Panc1 (cell line): ENCODE results near the gene FFAR1. TPM values are rescaled to one million over a fixed set of nuclear protein-coding genes. Genes with fewer than 3 reads are reported as not detected.

Experiments used
- ATAC-seq: fragments of 200-7000 bp; cut with Tn5 transposase; 2 replicates; pipeline ENCODE4 v1.9.1; 2020; ENCODE audit warnings: mild to moderate bottlenecking, moderate library complexity
- BruUV-seq: library from RNA; stranded (reverse); fragments of 400-500 nt; replicated peaks from 2 replicates; lab custom pipeline; 2021; lab: Mats Ljungman, UMichigan
- CTCF ChIA-PET: fragments of 300-600 bp; sonication (Branson Sonifier 250); formaldehyde crosslinking; loops from one replicate; lab custom pipeline; 2022; ENCODE audit warnings: antibody characterized with exemption; lab: Charles Lee
- POLR2A ChIA-PET: fragments of 300-600 bp; sonication (Branson Sonifier 250); formaldehyde crosslinking; loops from one replicate; lab custom pipeline; 2022; ENCODE audit warnings: antibody characterized with exemption; lab: Charles Lee
- DNase-seq: peaks from one replicate; pipeline ENCODE4 v3.0.0-alpha.2; 2010; ENCODE audit warnings: low read depth, low spot score
- H3K27ac ChIP-seq: 2 replicates; pipeline ENCODE4 v1.5.1; 2011; ENCODE audit warnings: mild to moderate bottlenecking, low read length, inconsistent platforms
- H3K27me3 ChIP-seq: fragments of 200-500 bp; sonication (Bioruptor generic); 2 replicates; pipeline ENCODE4 v1.6.0; 2014; ENCODE audit warnings: low read length, inconsistent platforms; ENCODE audit not compliant: control insufficient read depth, insufficient read depth
- H3K36me3 ChIP-seq: fragments of 200-500 bp; sonication (Bioruptor generic); 2 replicates; pipeline ENCODE4 v1.5.1; 2014; ENCODE audit warnings: inconsistent platforms, mild to moderate bottlenecking, low read length, moderate library complexity; ENCODE audit not compliant: control insufficient read depth, insufficient read depth
- H3K4me1 ChIP-seq: 2 replicates; pipeline ENCODE4 v1.5.1; 2011; ENCODE audit warnings: inconsistent platforms, mild to moderate bottlenecking, low read length, moderate library complexity; ENCODE audit not compliant: control insufficient read depth, insufficient read depth
- H3K4me3 ChIP-seq, 2 experiments: 2 replicates each; pipeline ENCODE4 v1.5.1; 2011 to 2012; ENCODE audit warnings: low read depth in 2 of 2, low read length in 2 of 2, mild to moderate bottlenecking in 2 of 2, inconsistent platforms in 1 of 2, moderate library complexity in 1 of 2
- H3K9me3 ChIP-seq: fragments of 200-500 bp; sonication (Bioruptor generic); 2 replicates; pipeline ENCODE4 v1.5.1; 2014; ENCODE audit warnings: low read depth, mild to moderate bottlenecking, inconsistent platforms, low read length, moderate library complexity; ENCODE audit not compliant: control insufficient read depth, insufficient read depth
- CTCF ChIP-seq: fragments of 450-650 bp; IDR thresholded peaks from 2 replicates; pipeline ENCODE4 v1.5.1; 2017; ENCODE audit warnings: mild to moderate bottlenecking
- POLR2AphosphoS5 ChIP-seq: IDR thresholded peaks from 2 replicates; pipeline ENCODE4 v1.6.1; 2012; ENCODE audit warnings: mild to moderate bottlenecking, low read depth, low read length, moderate library complexity
- REST ChIP-seq, 2 experiments: IDR thresholded peaks; 2 replicates each; pipeline ENCODE4 v1.6.1; 2011 to 2012; ENCODE audit warnings: low read depth in 2 of 2, control low read depth in 1 of 2, low read length in 1 of 2, mild to moderate bottlenecking in 1 of 2, moderate library complexity in 1 of 2; ENCODE audit not compliant: insufficient read depth in 1 of 2
- SIN3A ChIP-seq: IDR thresholded peaks from 2 replicates; pipeline ENCODE4 v1.6.1; 2012; ENCODE audit warnings: low read depth, mild to moderate bottlenecking, low read length, moderate library complexity, borderline replicate concordance; ENCODE audit not compliant: insufficient read depth
- TCF7L2 ChIP-seq: IDR thresholded peaks from 2 replicates; pipeline ENCODE4 v1.6.1; 2011; ENCODE audit warnings: mild to moderate bottlenecking, low read depth, low read length, inconsistent platforms
- in situ Hi-C: cut with HindIII; loops from 2 replicates; pipeline ENCODE4 v1.10.0; 2016; ENCODE audit warnings: low sequenced_read_pairs, low pct_unique_long_range_greater_than_20kb
- intact Hi-C: fragments of 100-400 bp; cut with micrococcal nuclease; formaldehyde crosslinking; loops from one replicate; pipeline ENCODE4 v1.10.0; 2022; ENCODE audit not compliant: unreplicated experiment
- total RNA-seq: library from RNA; stranded (reverse); gene quantifications from one replicate; pipeline ENCODE4 v1.2.1, GENCODE V29; 2021; ENCODE audit not compliant: unreplicated experiment

FFAR1 gene
- total RNA-seq, 1 experiment from 2014 or later = not detected

- Histone ChIP-seq H3K4me3 (no peak overlapping the region), H3K4me1 (no peaks in the 10 kb centered on the region), H3K27me3 (peaks cover 3% of the 10 kb centered on the region; the same call in 1 of the 2 replicates), H3K9me3 (peaks cover 16% of the 10 kb centered on the region), H3K36me3 (no peaks in the 10 kb centered on the region), H3K27ac (no peak overlapping the region)
- intact Hi-C loops = no loop called here
- BruUV-seq = no TSS peak
- ATAC-seq (no peak), DNase-seq (no peak)
- ChIA-PET CTCF (no interaction called here), POLR2A (no interaction called here)
- in situ Hi-C loops = no loop called here
- no peak for TF ChIP-seq REST (IDR thresholded peaks at IDR 0.05; ENCODE audit: insufficient read depth in 1 of 2, low read depth in 2 of 2, low read length in 1 of 2)
Observed at GRCh38 chr19:35383536-35383935, 35.8 kb downstream of the FFAR1 start.

GRCh38 chr19:35388277-35389054, 40.8 kb downstream of the FFAR1 start:
- no peaks in the 10 kb centered on the region for H3K36me3 ChIP-seq
- H3K27me3 ChIP-seq = peaks cover 2% of the 10 kb centered on the region; the same call in 1 of the 2 replicates
- no TSS peak for BruUV-seq
- ChIA-PET CTCF (no interaction called here), POLR2A (interaction anchor here (0.6 kb wide), 1 partner anchor 265 kb away, joined by 8 read pairs; no protein-coding TSS in a partner anchor)
- no peaks in the 10 kb centered on the region for H3K4me1 ChIP-seq
- ATAC-seq (no peak; the same call in 1 of the 2 replicates), DNase-seq (no peak)
- H3K9me3 ChIP-seq = peaks cover 16% of the 10 kb centered on the region
- no peak overlapping the region for H3K27ac ChIP-seq
- intact Hi-C loops = no loop called here
- TF ChIP-seq POLR2AphosphoS5 = no peak
- no peak for TF ChIP-seq SIN3A
- H3K4me3 ChIP-seq = no peak overlapping the region
- in situ Hi-C loops = no loop called here

GRCh38 chr19:35389192-35389861, 41.6 kb downstream of the FFAR1 start:
- no peak overlapping the region for H3K27ac ChIP-seq
- no peaks in the 10 kb centered on the region for H3K27me3 ChIP-seq
- POLR2A ChIA-PET = interaction anchor here (0.6 kb wide), 1 partner anchor 264 kb away, joined by 8 read pairs; no protein-coding TSS in a partner anchor
- no peak for TF ChIP-seq TCF7L2
- no peak for TF ChIP-seq POLR2AphosphoS5
- TF ChIP-seq REST (IDR thresholded peaks at IDR 0.05; ENCODE audit: insufficient read depth in 1 of 2, low read depth in 2 of 2, low read length in 1 of 2) = no peak
- TF ChIP-seq SIN3A = no peak
- TF ChIP-seq CTCF = no peak
- ATAC-seq (no peak), DNase-seq (no peak)
- in situ Hi-C loops (no loop called here), intact Hi-C loops (no loop called here)
- H3K4me3 ChIP-seq = no peak overlapping the region
- BruUV-seq = no TSS peak
- CTCF ChIA-PET = no interaction called here
- H3K36me3 ChIP-seq = no peaks in the 10 kb centered on the region
- H3K9me3 ChIP-seq = peaks cover 16% of the 10 kb centered on the region
- H3K4me1 ChIP-seq = no peaks in the 10 kb centered on the region
